Posterior cingulate gyrus (tissue), 11 donors: ENCODE data around the gene ING2.
"Not testable (repeated sequence)": the region's sequence is repeated elsewhere in the genome, so short reads cannot be mapped to it uniquely, and the experiment has no call there.

Experiments
- DNase-seq, 10 donors: peaks; one replicate each; pipeline versions ENCODE4 v3.0.0 to v3.0.0-alpha.2; 2020 to 2021; ENCODE audit warnings: mixed read lengths in 3 of 10
- intact Hi-C: fragments of 100-400 bp; cut with DNase I; formaldehyde crosslinking; loops from one replicate; pipeline ENCODE4 v1.15.1; 2023

ING2 gene, protein sequence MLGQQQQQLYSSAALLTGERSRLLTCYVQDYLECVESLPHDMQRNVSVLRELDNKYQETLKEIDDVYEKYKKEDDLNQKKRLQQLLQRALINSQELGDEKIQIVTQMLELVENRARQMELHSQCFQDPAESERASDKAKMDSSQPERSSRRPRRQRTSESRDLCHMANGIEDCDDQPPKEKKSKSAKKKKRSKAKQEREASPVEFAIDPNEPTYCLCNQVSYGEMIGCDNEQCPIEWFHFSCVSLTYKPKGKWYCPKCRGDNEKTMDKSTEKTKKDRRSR

DNA sequence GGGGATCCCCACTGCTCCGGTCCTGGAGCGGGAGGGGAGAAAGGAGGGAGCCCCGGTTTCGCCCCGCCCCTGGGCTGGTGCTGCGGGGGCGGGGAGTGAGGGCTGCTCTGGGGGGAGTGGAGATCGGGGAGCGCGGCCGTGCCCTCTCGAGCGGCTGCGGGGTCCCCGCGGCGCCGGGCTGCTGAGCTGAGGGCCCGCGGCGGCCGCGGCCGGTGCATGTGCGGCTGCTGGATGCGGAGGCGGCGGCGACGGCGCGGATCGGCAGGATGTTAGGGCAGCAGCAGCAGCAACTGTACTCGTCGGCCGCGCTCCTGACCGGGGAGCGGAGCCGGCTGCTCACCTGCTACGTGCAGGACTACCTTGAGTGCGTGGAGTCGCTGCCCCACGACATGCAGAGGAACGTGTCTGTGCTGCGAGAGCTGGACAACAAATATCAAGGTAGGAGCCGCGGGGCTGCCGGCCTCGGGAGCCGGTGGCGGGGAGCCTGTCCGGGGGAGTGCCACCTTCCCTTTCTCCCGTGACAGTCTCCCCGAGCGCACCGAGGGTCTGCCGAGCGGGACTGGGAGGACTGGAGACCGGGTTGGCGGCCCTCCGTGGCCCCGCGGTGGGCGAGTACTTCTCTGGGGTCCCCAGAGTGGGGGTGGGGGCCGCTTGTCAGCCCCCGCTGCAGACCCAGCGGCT lies at the start of gene ING2:
TSS of gene ING2 (plus strand) at position 129 of the 681 bp plus-strand sequence. CDS start at position 267, 138 bp downstream.
- peak in 2 of 10 donors; percentile 19 to 70 for DNase-seq
- intact Hi-C loops: loop anchor here (1.0 to 10.0 kb wide), 3 partner anchors 32 to 154 kb away; partner anchors contain the start of genes RWDD4 and TRAPPC11

GRCh38 chr4:183455431-183456195 lies 49.2 kb upstream of the ING2 start:
- intact Hi-C loops: no loop called here
- DNase-seq: no peak

GRCh38 chr4:183458005-183458404 lies 46.9 kb upstream of the ING2 start:
- no peak for DNase-seq

GRCh38 chr4:183463903-183464619 lies 40.8 kb upstream of the ING2 start:
- intact Hi-C loops, DNase-seq: not testable (repeated sequence)

More at GRCh38 chr4:183458005-183458404, 46.9 kb upstream of the ING2 start:
- intact Hi-C loops: no loop called here

DNA sequence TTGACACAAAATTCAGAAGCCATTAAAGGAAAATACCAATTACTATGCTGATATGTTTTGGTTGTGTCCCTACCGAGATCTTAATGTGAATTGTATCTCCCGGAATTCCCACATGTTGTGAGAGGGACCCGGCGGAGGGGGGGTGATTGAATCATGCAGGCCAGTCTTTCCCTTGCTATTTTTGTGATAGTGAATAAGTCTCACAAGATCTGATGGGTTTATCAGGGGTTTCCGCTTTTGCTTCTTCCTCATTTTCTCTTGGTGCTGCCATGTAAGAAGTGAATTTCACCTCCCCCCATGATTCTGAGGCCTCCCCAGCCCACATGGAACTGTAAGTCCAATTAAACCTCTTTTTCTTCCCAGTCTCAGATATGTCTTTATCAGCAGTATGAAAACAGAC lies 39.0 kb upstream of the ING2 start:
- intact Hi-C loops, DNase-seq: not testable (repeated sequence)

- DNase-seq: no peak
- intact Hi-C loops: no loop called here
These were observed 37.6 kb upstream of the ING2 start for GRCh38 chr4:183467246-183467645.

DNA sequence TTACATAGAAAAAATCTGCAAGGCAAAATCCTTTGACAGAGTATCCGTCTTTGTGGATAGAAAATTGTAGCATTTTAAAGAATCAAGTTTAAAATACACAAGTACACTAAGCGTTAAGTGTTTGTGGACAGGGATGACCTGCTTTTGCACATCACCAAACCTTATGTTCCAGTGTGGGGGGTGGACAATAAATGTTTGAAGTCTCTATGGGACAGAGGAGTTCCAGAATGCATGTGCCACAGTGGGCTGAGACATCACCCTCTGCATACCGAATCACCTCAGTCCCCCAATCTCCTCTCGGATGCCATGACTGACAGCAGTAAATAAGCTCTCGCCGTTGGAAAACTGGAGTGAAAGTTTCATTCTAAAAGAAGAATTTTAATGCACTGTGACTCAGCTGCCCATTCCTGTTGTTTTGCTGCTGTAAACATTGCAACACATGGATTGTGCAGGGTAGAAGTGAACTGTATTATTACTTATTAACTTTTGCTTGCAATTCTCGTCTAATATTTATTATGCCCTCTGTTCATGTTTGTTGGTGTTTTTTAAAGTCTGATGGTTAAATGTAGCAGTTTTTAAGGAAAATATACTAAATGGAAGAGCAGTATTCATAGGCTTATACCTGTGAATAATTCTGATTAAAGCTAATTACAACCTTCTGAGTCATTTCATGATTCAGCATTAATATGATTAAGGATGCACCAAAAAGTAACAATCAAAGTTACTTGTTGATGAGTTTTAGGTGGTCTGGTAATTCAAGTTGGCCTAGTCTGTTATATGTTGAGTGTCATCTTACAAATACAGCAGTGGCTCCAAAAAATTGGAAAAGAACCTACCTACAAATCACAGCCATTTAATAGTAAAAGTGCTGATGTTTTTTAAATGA lies 36.4 kb upstream of the ING2 start:
- no peak for DNase-seq
- intact Hi-C loops: no loop called here

DNA sequence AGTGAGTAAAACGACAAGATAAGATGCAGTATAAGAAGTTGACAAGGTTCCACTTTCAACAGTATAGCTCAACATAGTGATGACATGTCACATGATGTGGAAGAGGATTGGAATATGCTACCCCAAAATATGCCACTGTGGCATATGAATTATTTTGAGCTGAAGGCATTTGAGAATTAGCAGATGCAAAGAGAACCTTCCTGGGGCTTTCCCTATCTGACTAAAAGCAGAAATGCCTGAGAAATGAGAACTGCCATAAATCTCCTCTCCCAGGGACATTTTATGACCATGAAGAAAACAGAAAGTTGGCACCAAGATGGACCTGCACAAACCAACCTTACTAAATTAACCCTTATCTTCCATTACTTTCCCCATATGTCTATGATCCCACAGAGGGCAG lies 35.6 kb upstream of the ING2 start:
- intact Hi-C loops: no loop called here

DNA sequence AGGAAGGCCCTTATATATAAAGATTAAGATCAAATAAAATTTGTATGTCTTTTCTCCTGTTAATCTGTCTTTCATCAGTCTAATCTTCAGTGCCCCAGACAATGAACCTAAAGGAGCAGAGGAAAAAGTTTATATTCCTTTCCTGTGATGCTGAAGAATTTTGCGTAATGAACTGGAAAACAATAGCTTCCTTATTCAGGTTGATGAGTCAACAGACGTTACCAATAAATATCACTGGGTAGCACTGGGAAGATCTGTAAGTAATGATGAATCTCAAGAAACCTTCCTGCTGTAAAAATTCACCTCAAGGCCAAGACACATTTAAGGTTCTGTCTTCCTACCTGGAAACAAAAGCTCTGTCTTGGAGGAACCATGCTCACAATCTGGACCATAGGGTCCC lies 34.9 kb upstream of the ING2 start:
- DNase-seq: no peak
- intact Hi-C loops: no loop called here

More for the DNA sequence above, 35.6 kb upstream of the ING2 start:
- DNase-seq: no peak

DNA sequence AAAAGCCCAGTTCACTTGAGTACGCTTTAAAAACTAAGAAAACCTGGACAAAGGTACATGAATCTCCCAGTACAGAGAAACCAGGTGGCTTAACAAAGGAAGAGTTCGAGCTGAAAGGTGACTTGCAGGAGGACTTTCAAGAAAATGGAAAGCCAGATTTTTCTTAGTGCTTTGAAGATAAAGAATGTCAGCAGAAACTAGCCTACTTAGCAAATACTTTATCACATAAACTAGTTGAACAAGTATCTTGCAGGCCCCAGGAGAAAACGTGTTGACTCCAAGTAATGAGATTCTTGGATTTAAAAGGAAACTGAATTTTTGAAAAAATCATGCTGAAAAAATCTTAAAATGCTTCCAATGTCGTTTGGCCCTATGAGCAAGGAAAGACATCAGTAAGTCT lies 34.0 kb upstream of the ING2 start:
- intact Hi-C loops: no loop called here

DNA sequence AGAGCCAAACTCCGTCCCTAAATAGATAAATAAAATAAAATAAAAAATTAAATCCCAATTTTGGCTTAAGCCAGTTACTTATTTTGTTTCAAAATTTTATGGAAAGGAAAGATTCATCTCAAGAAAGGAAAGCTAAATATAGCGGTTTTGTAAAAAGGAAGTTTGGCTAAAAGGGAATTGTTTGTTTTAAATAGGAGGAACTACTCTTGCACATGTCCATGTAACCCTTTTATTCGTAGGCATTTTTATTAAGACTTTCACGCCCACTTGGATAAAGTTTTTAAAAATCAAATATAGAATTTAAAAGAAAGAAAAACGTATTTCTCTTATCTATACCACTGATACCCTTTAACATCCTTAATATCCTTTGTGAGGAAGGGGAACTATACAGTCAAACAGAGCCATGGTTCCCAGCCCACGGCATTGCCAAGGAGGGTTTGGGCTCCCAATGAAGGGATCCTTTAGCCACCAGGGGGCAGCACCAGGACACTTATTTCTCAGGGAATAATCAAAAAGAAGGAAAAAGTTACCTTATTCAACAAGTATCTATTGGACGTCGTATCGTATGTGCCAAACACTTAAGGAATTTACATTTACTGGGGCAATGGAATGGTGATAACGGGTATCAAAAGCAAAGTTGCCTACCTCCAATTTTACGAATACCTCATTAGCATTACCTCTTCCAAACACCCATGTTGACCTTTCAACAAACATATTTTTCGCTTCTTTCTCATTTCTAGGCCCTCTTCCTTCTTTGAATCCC lies 32.7 kb upstream of the ING2 start:
- intact Hi-C loops: loop anchor here (2.0 kb wide), 2 partner anchors 33 to 131 kb away; partner anchors contain the start of gene ING2
- peak; percentile 56 to 96 (median 88) for DNase-seq

More for the DNA sequence above, 34.0 kb upstream of the ING2 start:
- no peak for DNase-seq

DNA sequence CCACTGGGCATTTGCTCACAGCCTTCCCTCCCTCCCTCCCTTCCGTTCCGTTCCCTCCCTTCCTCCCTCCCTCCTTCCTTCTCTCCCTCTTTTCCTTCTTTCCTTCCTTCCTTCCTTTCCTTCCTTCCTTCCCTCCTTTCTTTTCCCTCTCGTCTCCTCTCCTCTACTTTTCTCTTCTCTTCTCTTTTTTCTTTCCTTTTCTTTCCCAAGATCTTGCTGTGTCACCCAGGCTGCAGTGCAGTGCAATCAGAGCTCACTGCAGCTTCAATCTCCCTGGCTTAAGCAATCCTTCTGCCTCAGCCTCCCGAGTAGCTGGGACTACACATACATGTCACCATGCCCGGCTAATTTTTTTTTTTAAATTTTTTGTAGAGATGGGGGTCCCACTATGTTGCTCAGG lies 26.7 kb upstream of the ING2 start:
- intact Hi-C loops: no loop called here
- DNase-seq: no peak

DNA sequence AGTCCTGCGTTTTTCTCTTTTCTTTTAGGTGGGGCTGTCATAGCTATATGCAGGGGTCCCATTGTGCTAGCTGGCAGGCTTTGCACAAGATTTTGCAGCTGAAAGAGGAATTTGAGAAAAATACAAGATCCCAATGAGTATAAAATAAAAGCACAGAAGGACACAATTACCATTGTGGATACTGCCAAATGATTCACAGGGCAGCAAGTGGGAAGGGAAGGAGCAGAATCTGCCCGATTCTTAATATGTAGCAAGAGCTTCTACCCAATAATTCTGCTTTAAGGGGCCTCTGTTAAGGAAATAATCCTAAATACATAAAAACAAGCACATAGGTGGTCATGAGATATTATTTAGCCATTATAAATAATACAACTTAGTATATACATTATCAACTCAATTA lies 25.9 kb upstream of the ING2 start:
- DNase-seq: no peak
- intact Hi-C loops: no loop called here

- intact Hi-C loops: not testable (repeated sequence)
- DNase-seq: peak in 1 of 10 donors; percentile 81
These were observed 22.3 kb upstream of the ING2 start for GRCh38 chr4:183482515-183483095.

DNA sequence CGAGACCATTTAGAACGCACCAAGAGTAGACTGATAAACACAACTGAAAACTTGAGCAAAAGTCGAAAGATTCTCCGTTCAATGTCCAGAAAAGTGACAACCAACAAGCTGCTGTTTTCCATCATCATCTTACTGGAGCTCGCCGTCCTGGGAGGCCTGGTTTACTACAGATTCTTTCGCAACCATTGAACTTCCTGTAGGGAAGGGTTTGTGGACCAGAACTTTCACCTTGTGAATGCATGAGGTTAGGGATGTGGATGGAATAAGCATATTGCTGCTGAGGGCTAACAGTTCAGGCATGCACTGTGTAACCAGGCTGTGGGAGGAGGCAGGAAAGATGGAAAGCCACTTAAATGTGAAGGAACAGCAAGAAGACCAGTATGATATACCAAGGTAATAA lies 20.9 kb upstream of the ING2 start:
- intact Hi-C loops: no loop called here
- DNase-seq: no peak

DNA sequence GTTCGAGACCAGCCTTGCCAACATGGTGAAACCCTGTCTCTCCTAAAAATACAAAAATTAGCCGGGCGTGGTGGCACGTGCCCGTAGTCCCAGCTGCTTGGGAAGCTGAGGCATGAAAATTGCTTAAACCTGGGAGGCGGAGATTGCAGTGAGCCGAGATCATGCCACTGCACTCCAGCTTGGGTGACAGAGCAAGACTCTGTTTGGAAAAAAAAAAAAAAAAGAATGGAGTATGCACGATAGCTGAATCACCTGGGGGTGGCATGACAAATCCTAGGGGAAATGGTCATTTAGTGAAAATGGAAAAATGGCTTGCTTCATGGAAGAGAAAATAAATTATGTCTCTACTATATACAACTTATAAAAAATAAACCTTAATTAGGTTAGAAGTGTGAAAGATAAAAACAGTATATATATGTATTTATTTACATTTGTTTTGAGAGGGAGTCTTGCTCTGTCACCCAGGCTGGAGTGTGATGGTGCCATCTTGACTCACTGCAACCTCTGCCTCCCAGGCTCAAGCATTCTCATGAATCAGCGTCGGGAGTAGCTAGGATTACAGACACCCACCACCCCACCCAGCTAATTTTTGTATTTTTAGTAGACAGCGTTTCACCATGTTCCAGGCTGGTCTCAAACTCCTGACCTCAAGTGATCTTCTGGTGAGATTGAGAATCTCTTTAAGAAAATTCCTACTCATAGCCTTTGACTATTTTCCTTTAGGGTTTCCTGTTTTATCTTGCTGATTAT lies 19.3 kb upstream of the ING2 start:
- intact Hi-C loops: no loop called here
- no peak for DNase-seq

- DNase-seq: no peak
- intact Hi-C loops: no loop called here
These were observed 12.1 kb upstream of the ING2 start for GRCh38 chr4:183492791-183493222.

GRCh38 chr4:183493246-183493645 lies 11.6 kb upstream of the ING2 start:
- intact Hi-C loops: no loop called here
- DNase-seq: no peak
